Panc1 (cell line): ENCODE measurements around the gene IGF1R.

Experiments
- CTCF ChIP-seq: fragments of 450-650 bp; IDR thresholded peaks from 2 replicates; pipeline ENCODE4 v1.5.1; 2017; ENCODE audit warnings: mild to moderate bottlenecking
- POLR2AphosphoS5 ChIP-seq: IDR thresholded peaks from 2 replicates; pipeline ENCODE4 v1.6.1; 2012; ENCODE audit warnings: mild to moderate bottlenecking, low read depth, low read length, moderate library complexity
- REST ChIP-seq, 2 experiments: IDR thresholded peaks; 2 replicates each; pipeline ENCODE4 v1.6.1; 2011 to 2012; ENCODE audit warnings: low read depth in 2 of 2, control low read depth in 1 of 2, low read length in 1 of 2, mild to moderate bottlenecking in 1 of 2, moderate library complexity in 1 of 2; ENCODE audit not compliant: insufficient read depth in 1 of 2

GRCh38 chr15:98976500-98976899, 328.2 kb downstream of the IGF1R start:
- TF ChIP-seq CTCF: no peak
- TF ChIP-seq REST (IDR thresholded peaks at IDR 0.05; ENCODE audit: insufficient read depth in 1 of 2, low read depth in 2 of 2, low read length in 1 of 2): no peak
- TF ChIP-seq POLR2AphosphoS5: no peak
